Activated CD8-positive, alpha-beta T cell treated with anti-CD3 and anti-CD28 coated beads for 36 hours (primary cell): ENCODE measurements around the gene ABCD3. TPM values are rescaled to one million over a fixed set of nuclear protein-coding genes. Genes with fewer than 3 reads are reported as not detected.
"Not testable (repeated sequence)": the region's sequence is repeated elsewhere in the genome, so short reads cannot be mapped to it uniquely, and the experiment has no call there.

Experiments
- ATAC-seq: fragments of 200-7000 bp; cut with Tn5 transposase; one replicate; pipeline ENCODE4 v1.10.0; 2021; ENCODE audit warnings: mild to moderate bottlenecking, moderate library complexity
- CTCF ChIA-PET: fragments of 350-600 bp; sonication (Branson Sonifier 250); formaldehyde crosslinking; loops from one replicate; lab custom pipeline; 2021; ENCODE audit warnings: antibody characterized with exemption; lab: Charles Lee
- POLR2A ChIA-PET: fragments of 350-600 bp; sonication (Branson Sonifier 250); formaldehyde crosslinking; loops from one replicate; lab custom pipeline; 2021; ENCODE audit warnings: antibody characterized with exemption; lab: Charles Lee
- DNase-seq: peaks from one replicate; pipeline ENCODE4 v3.0.0-alpha.2; 2020
- H3K27ac Mint-ChIP-seq: one replicate; pipeline ENCODE4 v1.8.0; 2021; ENCODE audit warnings: mild to moderate bottlenecking, mixed read lengths
- H3K27me3 Mint-ChIP-seq: one replicate; pipeline ENCODE4 v1.8.0; 2021; ENCODE audit warnings: mixed read lengths
- H3K36me3 Mint-ChIP-seq: one replicate; pipeline ENCODE4 v1.8.0; 2021; ENCODE audit warnings: low read depth, mixed read lengths
- H3K4me1 Mint-ChIP-seq: one replicate; pipeline ENCODE4 v1.8.0; 2021; ENCODE audit warnings: low read depth, mixed read lengths
- H3K4me3 Mint-ChIP-seq: one replicate; pipeline ENCODE4 v1.8.0; 2021; ENCODE audit warnings: mild to moderate bottlenecking, moderate library complexity, mixed read lengths
- H3K9me3 Mint-ChIP-seq: one replicate; pipeline ENCODE4 v1.8.0; 2021; ENCODE audit warnings: mixed read lengths
- CTCF ChIP-seq: fragments of 200-600 bp; IDR thresholded peaks from one replicate; pipeline ENCODE4 v1.8.0; 2022; ENCODE audit warnings: antibody characterized with exemption, mild to moderate bottlenecking
- intact Hi-C: fragments of 100-400 bp; cut with micrococcal nuclease; formaldehyde crosslinking; loops from one replicate; pipeline ENCODE4 v1.10.0; 2022
- total RNA-seq, 2 experiments: library from RNA; stranded (reverse); gene quantifications; one replicate each; pipeline ENCODE4 v1.2.3, GENCODE V29; 2021

Gene ABCD3
- total RNA-seq, 2 experiments from 2014 or later = 31.3 to 31.9 TPM

- POLR2A ChIA-PET = no interaction called here
- no peak overlapping the region for H3K4me3 Mint-ChIP-seq
- intact Hi-C loops = no loop called here
- no peak for ATAC-seq
- no peak for DNase-seq
- no peak for TF ChIP-seq CTCF
- no peaks in the 10 kb centered on the region for H3K27me3 Mint-ChIP-seq
- H3K27ac Mint-ChIP-seq = no peak overlapping the region
- CTCF ChIA-PET = interaction anchor here (1.2 kb wide), 1 partner anchor 30 kb away, joined by 3 read pairs; no protein-coding TSS in a partner anchor
- peaks cover 21% of the 10 kb centered on the region for H3K36me3 Mint-ChIP-seq
- H3K4me1 Mint-ChIP-seq = peaks cover 29% of the 10 kb centered on the region
- H3K9me3 Mint-ChIP-seq = peaks cover 12% of the 10 kb centered on the region
Measured at GRCh38 chr1:94433866-94434265, 15.7 kb downstream of the ABCD3 start.

DNA sequence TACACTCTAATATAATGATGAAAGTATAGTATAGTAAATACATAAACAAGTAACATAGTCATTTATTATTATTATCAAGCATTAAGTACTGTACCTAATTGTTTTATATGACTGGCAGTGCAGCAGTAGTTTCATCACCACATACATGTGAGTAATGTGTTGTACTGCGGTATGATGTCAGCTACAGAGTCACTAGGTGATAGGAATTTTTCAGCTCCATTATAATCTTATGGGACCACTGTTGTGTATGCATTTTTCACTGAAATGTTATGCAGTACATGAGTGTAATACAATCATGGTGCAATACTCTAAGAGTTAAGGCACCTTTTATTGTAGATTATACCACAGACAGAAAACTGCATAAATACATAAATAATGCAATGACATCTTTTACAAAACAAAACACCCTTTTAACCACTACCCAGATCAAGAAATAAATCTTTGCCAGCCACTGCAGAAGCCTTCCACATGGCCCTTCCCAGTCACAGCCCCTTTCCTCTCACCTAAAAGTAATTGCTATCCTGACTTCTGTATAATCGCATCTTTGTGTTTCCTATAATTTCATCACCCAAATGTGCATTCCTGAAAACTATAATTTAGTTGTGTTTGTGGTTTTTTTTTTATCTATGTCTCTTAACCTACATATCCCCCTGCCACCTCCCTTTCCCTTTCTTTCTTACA is 16.3 kb downstream of the ABCD3 start:
- POLR2A ChIA-PET = no interaction called here
- H3K27me3 Mint-ChIP-seq = no peaks in the 10 kb centered on the region
- H3K4me1 Mint-ChIP-seq = peaks cover 29% of the 10 kb centered on the region
- H3K4me3 Mint-ChIP-seq = no peak overlapping the region
- H3K36me3 Mint-ChIP-seq = peaks cover 19% of the 10 kb centered on the region
- TF ChIP-seq CTCF = no peak
- no peak for ATAC-seq
- intact Hi-C loops = no loop called here
- CTCF ChIA-PET = interaction anchor here (1.2 kb wide), 1 partner anchor 29 kb away, joined by 3 read pairs; no protein-coding TSS in a partner anchor
- no peak overlapping the region for H3K27ac Mint-ChIP-seq
- peaks cover 12% of the 10 kb centered on the region for H3K9me3 Mint-ChIP-seq
- DNase-seq = no peak

DNA sequence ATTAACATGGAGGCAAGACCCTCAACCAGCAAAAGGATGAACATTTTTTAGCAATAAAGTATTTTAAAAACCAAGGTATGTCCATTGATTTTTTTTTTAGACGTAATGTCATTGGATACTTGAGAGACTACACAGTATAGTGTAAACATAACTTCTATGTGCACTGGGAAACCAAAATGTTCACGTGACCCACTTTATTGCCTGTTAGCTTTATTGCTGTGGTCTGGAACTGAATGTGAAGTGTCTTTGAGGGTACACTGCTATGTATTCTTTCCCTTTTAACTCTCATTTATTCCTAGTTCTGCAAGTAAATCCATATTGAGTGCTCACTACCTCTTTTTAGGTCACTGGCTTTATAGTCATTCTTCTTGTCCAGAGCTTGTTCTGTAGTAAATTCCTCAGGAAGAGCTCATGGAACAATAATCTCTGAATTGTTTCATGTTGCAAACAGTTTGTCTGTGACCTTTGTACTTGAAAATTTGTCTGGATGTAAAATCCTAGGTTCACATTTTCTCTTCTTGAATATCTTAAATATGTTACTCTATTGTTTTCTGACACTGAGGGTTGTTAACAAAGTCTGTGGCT is 20.6 kb downstream of the ABCD3 start:
- ChIA-PET POLR2A (no interaction called here), CTCF (no interaction called here)
- no peak overlapping the region for H3K4me3 Mint-ChIP-seq
- ATAC-seq = no peak
- H3K9me3 Mint-ChIP-seq = peaks cover 24% of the 10 kb centered on the region
- H3K27ac Mint-ChIP-seq = no peak overlapping the region
- H3K36me3 Mint-ChIP-seq = peaks cover 28% of the 10 kb centered on the region
- H3K27me3 Mint-ChIP-seq = no peaks in the 10 kb centered on the region
- TF ChIP-seq CTCF = no peak
- no peak for DNase-seq
- H3K4me1 Mint-ChIP-seq = peaks cover 19% of the 10 kb centered on the region
- intact Hi-C loops = no loop called here

DNA sequence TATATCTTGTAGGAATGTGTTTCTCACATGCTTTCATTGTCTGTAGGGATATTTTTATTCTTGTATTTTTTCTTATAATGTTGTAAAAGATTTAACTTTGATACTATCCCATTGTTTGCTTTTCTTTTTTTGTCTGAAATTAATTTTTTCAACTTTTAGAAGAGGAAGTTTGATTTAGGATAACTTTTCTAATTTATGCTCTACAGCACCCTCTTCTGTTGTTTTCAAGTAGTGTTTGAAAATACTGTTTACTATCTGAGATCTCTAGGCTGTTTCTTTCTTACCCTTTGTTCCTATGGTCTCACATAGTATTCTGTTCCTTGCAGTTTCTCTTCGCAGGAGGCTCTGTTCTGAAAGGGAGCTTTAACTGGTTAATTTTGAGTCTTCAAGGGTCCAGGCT is 21.9 kb downstream of the ABCD3 start:
- DNase-seq = no peak
- Mint-ChIP-seq H3K4me1 (peaks cover 15% of the 10 kb centered on the region), H3K27me3 (no peaks in the 10 kb centered on the region), H3K4me3 (no peak overlapping the region), H3K9me3 (peaks cover 30% of the 10 kb centered on the region), H3K27ac (no peak overlapping the region), H3K36me3 (peaks cover 29% of the 10 kb centered on the region)
- no peak for ATAC-seq
- TF ChIP-seq CTCF = peak; percentile 26
- ChIA-PET POLR2A (no interaction called here), CTCF (interaction anchor here (0.6 to 1.2 kb wide), 3 partner anchors 23 to 458 kb away, joined by 3 to 4 read pairs (median 3); no protein-coding TSS in a partner anchor)
- intact Hi-C loops = no loop called here

DNA sequence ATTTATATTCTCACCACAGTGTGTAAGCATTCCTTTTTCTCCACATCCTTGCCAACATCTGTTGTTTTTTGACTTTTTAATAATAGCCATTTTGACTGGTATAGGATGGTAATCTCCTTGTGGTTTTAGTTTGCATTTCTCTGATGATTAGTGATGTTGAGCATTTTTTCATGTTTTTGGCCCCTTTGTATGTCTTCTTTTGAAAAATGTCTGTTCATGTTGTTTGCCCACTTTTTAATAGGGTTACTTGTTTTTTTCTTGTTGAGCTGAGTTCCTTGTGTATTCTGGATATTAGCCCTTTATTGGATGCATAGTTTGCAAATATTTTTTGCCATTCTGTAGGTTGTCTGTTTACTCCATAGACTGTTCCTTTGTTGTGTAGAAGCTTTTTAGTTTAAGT is 24.9 kb downstream of the ABCD3 start:
- intact Hi-C loops, ATAC-seq, POLR2A ChIA-PET, DNase-seq, H3K27ac Mint-ChIP-seq, H3K4me3 Mint-ChIP-seq, CTCF ChIA-PET, H3K27me3 Mint-ChIP-seq: not testable (repeated sequence)
- Mint-ChIP-seq H3K4me1 (peaks cover 13% of the 10 kb centered on the region), H3K9me3 (peaks cover 40% of the 10 kb centered on the region), H3K36me3 (peaks cover 43% of the 10 kb centered on the region)

GRCh38 chr1:94444819-94445218 is 26.6 kb downstream of the ABCD3 start:
- POLR2A ChIA-PET = not testable (repeated sequence)
- H3K9me3 Mint-ChIP-seq = peaks cover 57% of the 10 kb centered on the region

DNA sequence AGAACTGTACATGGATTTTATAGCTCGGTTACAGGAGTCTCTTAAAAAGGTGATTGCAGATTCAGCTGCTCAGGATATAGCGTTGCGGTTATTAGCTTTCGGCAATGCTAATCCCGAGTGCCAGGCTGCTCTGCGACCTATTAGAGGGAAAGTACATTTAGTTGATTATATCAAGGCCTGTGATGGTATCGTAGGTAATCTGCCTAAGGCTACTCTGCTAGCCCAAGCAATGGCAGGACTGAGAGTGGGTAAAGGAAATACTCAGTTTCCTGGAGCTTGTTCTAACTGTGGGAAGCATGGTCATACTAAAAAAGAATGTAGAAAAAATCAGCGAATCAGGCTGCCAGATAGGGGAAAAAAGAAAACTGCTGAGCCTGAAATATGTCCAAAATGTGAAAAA is 27.5 kb downstream of the ABCD3 start:
- CTCF ChIA-PET, H3K27me3 Mint-ChIP-seq, ATAC-seq, H3K4me1 Mint-ChIP-seq, POLR2A ChIA-PET, H3K4me3 Mint-ChIP-seq, intact Hi-C loops, H3K27ac Mint-ChIP-seq, DNase-seq: not testable (repeated sequence)
- Mint-ChIP-seq H3K36me3 (peaks cover 66% of the 10 kb centered on the region), H3K9me3 (peaks cover 65% of the 10 kb centered on the region)

More at GRCh38 chr1:94444819-94445218, 26.6 kb downstream of the ABCD3 start:
- H3K4me1 Mint-ChIP-seq, H3K27me3 Mint-ChIP-seq, CTCF ChIA-PET, ATAC-seq, DNase-seq, H3K27ac Mint-ChIP-seq, intact Hi-C loops, H3K4me3 Mint-ChIP-seq: not testable (repeated sequence)
- H3K36me3 Mint-ChIP-seq = peaks cover 60% of the 10 kb centered on the region

GRCh38 chr1:94446177-94446576 is 28.0 kb downstream of the ABCD3 start:
- intact Hi-C loops = not testable (repeated sequence)

More at GRCh38 chr1:94446177-94446576, 28.0 kb downstream of the ABCD3 start:
- DNase-seq, ATAC-seq, H3K4me1 Mint-ChIP-seq, POLR2A ChIA-PET, CTCF ChIA-PET, H3K4me3 Mint-ChIP-seq, H3K27ac Mint-ChIP-seq, H3K27me3 Mint-ChIP-seq: not testable (repeated sequence)
- peaks cover 67% of the 10 kb centered on the region for H3K9me3 Mint-ChIP-seq
- H3K36me3 Mint-ChIP-seq = peaks cover 69% of the 10 kb centered on the region
